HEK293 (cell line): ENCODE data around the gene GPRASP2.

Experiments
- ELK4 ChIP-seq: IDR thresholded peaks from 2 replicates; pipeline ENCODE4 v1.6.1; 2011; ENCODE audit warnings: mild to moderate bottlenecking, low read depth, low read length, borderline replicate concordance
- GFI1B ChIP-seq: fragments of 450-650 bp; formaldehyde crosslinking; IDR thresholded peaks from 2 replicates; pipeline ENCODE4 v1.5.1; 2016; ENCODE audit warnings: missing biosample characterization, missing genetic modification characterization
- GLIS2 ChIP-seq: fragments of 450-650 bp; formaldehyde crosslinking; IDR thresholded peaks from 2 replicates; pipeline ENCODE4 v1.5.1; 2016; ENCODE audit warnings: missing biosample characterization, missing genetic modification characterization
- HOXD13 ChIP-seq: sonication (generic); formaldehyde crosslinking; IDR thresholded peaks from 2 replicates; pipeline ENCODE4 v1.8.0; 2022; ENCODE audit warnings: missing genetic modification reagents, borderline replicate concordance
- PRDM1 ChIP-seq: fragments of 450-650 bp; formaldehyde crosslinking; IDR thresholded peaks from 2 replicates; pipeline ENCODE4; 2016; ENCODE audit warnings: missing biosample characterization, missing genetic modification characterization
- SCRT1 ChIP-seq: fragments of 450-650 bp; formaldehyde crosslinking; IDR thresholded peaks from 2 replicates; pipeline ENCODE4 v1.5.1; 2016; ENCODE audit warnings: missing biosample characterization, missing genetic modification characterization, borderline replicate concordance
- TCF7L2 ChIP-seq: IDR thresholded peaks from 2 replicates; pipeline ENCODE4 v1.6.1; 2011; ENCODE audit warnings: low read depth, mild to moderate bottlenecking, inconsistent platforms, low read length, moderate library complexity, borderline replicate concordance
- ZBTB17 ChIP-seq: fragments of 450-650 bp; formaldehyde crosslinking; IDR thresholded peaks from 2 replicates; pipeline ENCODE4 v1.5.1; 2016; ENCODE audit warnings: missing biosample characterization, missing genetic modification characterization
- ZEB2 ChIP-seq: fragments of 450-650 bp; formaldehyde crosslinking; IDR thresholded peaks from 2 replicates; pipeline ENCODE4 v1.5.1; 2016; ENCODE audit warnings: missing biosample characterization, missing genetic modification characterization
- ZNF112 ChIP-seq: fragments of 450-650 bp; formaldehyde crosslinking; IDR thresholded peaks from 2 replicates; pipeline ENCODE4 v1.5.0; 2017; ENCODE audit warnings: missing biosample characterization, missing genetic modification characterization
- ZNF114 ChIP-seq: fragments of 450-650 bp; formaldehyde crosslinking; IDR thresholded peaks from 2 replicates; pipeline ENCODE4 v1.5.0; 2017; ENCODE audit warnings: missing biosample characterization, missing genetic modification characterization
- ZNF121 ChIP-seq: fragments of 450-650 bp; formaldehyde crosslinking; IDR thresholded peaks from 2 replicates; pipeline ENCODE4 v1.5.1; 2016; ENCODE audit warnings: missing biosample characterization, missing genetic modification characterization
- ZNF140 ChIP-seq: fragments of 450-650 bp; formaldehyde crosslinking; IDR thresholded peaks from 2 replicates; pipeline ENCODE4 v1.5.1; 2016; ENCODE audit warnings: missing biosample characterization, missing genetic modification characterization
- ZNF157 ChIP-seq: fragments of 450-650 bp; formaldehyde crosslinking; IDR thresholded peaks from 2 replicates; pipeline ENCODE4 v1.5.1; 2016; ENCODE audit warnings: missing biosample characterization, missing genetic modification characterization
- ZNF169 ChIP-seq: fragments of 450-650 bp; formaldehyde crosslinking; IDR thresholded peaks from 2 replicates; pipeline ENCODE4 v1.5.1; 2016; ENCODE audit warnings: missing biosample characterization, missing genetic modification characterization
- ZNF211 ChIP-seq: fragments of 450-650 bp; formaldehyde crosslinking; IDR thresholded peaks from 2 replicates; pipeline ENCODE4 v1.5.1; 2016; ENCODE audit warnings: low read depth, missing biosample characterization, missing genetic modification characterization
- ZNF23 ChIP-seq: fragments of 450-650 bp; formaldehyde crosslinking; IDR thresholded peaks from 2 replicates; pipeline ENCODE4 v1.5.1; 2016; ENCODE audit warnings: missing biosample characterization, missing genetic modification characterization, borderline replicate concordance
- ZNF24 ChIP-seq: fragments of 450-650 bp; formaldehyde crosslinking; IDR thresholded peaks from 2 replicates; pipeline ENCODE4 v1.5.1; 2016; ENCODE audit warnings: missing biosample characterization, missing genetic modification characterization
- ZNF266 ChIP-seq: fragments of 450-650 bp; formaldehyde crosslinking; IDR thresholded peaks from 2 replicates; pipeline ENCODE4 v1.5.1; 2016; ENCODE audit warnings: missing biosample characterization, missing genetic modification characterization, low read depth
- ZNF292 ChIP-seq: fragments of 450-650 bp; formaldehyde crosslinking; IDR thresholded peaks from 2 replicates; pipeline ENCODE4 v1.5.1; 2016; ENCODE audit warnings: low read depth, missing biosample characterization, missing genetic modification characterization, borderline replicate concordance
- ZNF518A ChIP-seq: fragments of 450-650 bp; formaldehyde crosslinking; conservative IDR thresholded peaks from 2 replicates; pipeline ENCODE4 v1.5.1; 2016; ENCODE audit warnings: low read depth, missing biosample characterization, missing genetic modification characterization
- ZNF639 ChIP-seq: fragments of 450-650 bp; formaldehyde crosslinking; IDR thresholded peaks from 2 replicates; pipeline ENCODE4 v1.5.1; 2016; ENCODE audit warnings: missing biosample characterization, missing genetic modification characterization
- ZNF658 ChIP-seq: fragments of 450-650 bp; formaldehyde crosslinking; IDR thresholded peaks from 2 replicates; pipeline ENCODE4; 2016; ENCODE audit warnings: missing biosample characterization, missing genetic modification characterization
- ZNF76 ChIP-seq: fragments of 450-650 bp; formaldehyde crosslinking; IDR thresholded peaks from 2 replicates; pipeline ENCODE4; 2016; ENCODE audit warnings: low read depth, missing biosample characterization, missing genetic modification characterization, borderline replicate concordance
- ZNF777 ChIP-seq: fragments of 450-650 bp; formaldehyde crosslinking; IDR thresholded peaks from 2 replicates; pipeline ENCODE4 v1.5.1; 2017; ENCODE audit warnings: missing biosample characterization, missing genetic modification characterization, borderline replicate concordance
- ZXDB ChIP-seq: fragments of 450-650 bp; formaldehyde crosslinking; IDR thresholded peaks from 2 replicates; pipeline ENCODE4 v1.5.1; 2016; ENCODE audit warnings: missing biosample characterization, missing genetic modification characterization
- TF ChIP-seq, protein P1 (sequence below): fragments of 450-650 bp; formaldehyde crosslinking; IDR thresholded peaks from 2 replicates; pipeline ENCODE4 v1.5.1; 2016; ENCODE audit warnings: missing biosample characterization, missing genetic modification characterization, low read depth
- TF ChIP-seq, protein P2 (sequence below): fragments of 450-650 bp; formaldehyde crosslinking; IDR thresholded peaks from 2 replicates; pipeline ENCODE4 v1.5.1; 2016; ENCODE audit warnings: missing biosample characterization, missing genetic modification characterization

Gene GPRASP2

DNA sequence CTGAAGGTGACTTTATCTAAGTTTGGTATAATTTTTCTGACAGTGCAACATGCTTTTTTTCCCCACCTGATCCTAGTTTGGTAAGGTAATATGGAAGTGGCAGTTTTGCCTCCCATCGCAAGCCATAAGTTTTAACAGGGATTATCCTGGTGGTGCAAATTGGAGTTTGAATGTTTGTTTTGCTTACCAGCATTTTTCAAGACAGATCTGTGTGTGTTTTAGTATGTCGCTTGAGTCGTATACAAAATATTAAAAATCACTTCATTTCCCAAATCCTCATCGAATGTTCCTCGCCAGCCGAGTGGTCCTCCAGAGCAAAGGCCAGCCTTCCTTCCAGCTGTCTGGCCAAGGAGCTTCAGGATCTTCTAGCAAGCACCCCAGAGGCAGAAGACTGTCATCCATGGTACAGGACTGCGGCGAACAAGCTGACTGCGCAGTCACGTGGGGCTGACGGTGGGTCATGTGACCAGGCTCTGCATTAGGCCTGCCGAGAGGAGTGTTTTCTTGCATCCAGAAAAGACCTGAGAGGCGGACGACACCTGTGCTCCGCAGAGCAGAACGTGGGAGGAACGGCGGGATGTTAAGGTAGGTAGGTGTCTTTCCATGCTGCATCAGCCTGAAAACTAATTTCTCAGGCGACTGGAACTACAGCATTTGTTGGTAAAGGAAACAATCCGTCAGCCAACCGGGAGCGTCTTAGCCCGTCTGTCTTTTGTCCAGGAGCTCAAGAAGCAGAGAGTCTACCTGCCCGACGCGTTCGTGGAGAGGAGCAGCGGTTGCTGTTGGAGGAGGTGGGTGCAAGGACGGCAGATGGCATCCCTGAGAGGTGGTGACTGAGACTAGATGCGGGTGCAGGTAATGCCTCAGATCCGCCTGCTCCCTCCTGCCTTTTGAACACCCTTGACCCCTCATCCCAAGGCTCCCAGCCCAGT, 8.3 kb downstream of the GPRASP2 start, which contains the start of gene GPRASP3 (continued):
- TF ChIP-seq ELK4 (no peak), ZBTB17 (tag by site-specific recombination) (peak; percentile 84), ZNF140 (tag by site-specific recombination) (no peak), ZNF121 (tag by site-specific recombination) (no peak), ZNF266 (no peak), SCRT1 (tag by site-specific recombination) (no peak), GFI1B (tag by site-specific recombination) (no peak), ZNF518A (tag by site-specific recombination) (peak; percentile 34; the same call in 1 of the 2 replicates), ZNF169 (tag by site-specific recombination) (no peak), ZNF24 (tag by site-specific recombination) (peak; percentile 81), ZNF658 (tag by site-specific recombination) (no peak), ZNF114 (tag by site-specific recombination) (no peak), HOXD13 (no peak), ZNF292 (tag by site-specific recombination) (no peak), ZNF211 (tag by site-specific recombination) (no peak), ZNF23 (no peak), ZNF157 (tag by site-specific recombination) (no peak), GLIS2 (tag by site-specific recombination) (no peak), ZNF777 (no peak), ZXDB (peak; percentile 76), PRDM1 (tag by site-specific recombination) (no peak), ZNF112 (tag by site-specific recombination) (no peak), ZNF76 (tag by site-specific recombination) (no peak), ZNF639 (tag by site-specific recombination) (no peak), TCF7L2 (no peak), ZEB2 (tag by site-specific recombination) (no peak)
- TF ChIP-seq, protein P1, sequence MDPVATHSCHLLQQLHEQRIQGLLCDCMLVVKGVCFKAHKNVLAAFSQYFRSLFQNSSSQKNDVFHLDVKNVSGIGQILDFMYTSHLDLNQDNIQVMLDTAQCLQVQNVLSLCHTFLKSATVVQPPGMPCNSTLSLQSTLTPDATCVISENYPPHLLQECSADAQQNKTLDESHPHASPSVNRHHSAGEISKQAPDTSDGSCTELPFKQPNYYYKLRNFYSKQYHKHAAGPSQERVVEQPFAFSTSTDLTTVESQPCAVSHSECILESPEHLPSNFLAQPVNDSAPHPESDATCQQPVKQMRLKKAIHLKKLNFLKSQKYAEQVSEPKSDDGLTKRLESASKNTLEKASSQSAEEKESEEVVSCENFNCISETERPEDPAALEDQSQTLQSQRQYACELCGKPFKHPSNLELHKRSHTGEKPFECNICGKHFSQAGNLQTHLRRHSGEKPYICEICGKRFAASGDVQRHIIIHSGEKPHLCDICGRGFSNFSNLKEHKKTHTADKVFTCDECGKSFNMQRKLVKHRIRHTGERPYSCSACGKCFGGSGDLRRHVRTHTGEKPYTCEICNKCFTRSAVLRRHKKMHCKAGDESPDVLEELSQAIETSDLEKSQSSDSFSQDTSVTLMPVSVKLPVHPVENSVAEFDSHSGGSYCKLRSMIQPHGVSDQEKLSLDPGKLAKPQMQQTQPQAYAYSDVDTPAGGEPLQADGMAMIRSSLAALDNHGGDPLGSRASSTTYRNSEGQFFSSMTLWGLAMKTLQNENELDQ (tag by site-specific recombination), result no peak
- TF ChIP-seq, protein P2, sequence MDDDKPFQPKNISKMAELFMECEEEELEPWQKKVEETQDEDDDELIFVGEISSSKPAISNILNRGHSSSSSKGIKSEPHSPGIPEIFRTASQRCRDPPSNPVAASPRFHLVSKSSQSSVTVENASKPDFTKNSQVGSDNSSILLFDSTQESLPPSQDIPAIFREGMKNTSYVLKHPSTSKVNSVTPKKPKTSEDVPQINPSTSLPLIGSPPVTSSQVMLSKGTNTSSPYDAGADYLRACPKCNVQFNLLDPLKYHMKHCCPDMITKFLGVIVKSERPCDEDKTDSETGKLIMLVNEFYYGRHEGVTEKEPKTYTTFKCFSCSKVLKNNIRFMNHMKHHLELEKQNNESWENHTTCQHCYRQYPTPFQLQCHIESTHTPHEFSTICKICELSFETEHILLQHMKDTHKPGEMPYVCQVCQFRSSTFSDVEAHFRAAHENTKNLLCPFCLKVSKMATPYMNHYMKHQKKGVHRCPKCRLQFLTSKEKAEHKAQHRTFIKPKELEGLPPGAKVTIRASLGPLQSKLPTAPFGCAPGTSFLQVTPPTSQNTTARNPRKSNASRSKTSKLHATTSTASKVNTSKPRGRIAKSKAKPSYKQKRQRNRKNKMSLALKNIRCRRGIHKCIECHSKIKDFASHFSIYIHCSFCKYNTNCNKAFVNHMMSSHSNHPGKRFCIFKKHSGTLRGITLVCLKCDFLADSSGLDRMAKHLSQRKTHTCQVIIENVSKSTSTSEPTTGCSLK (tag by site-specific recombination), result no peak
